Sigmoid colon (tissue), 7 donors: Measurements from ENCODE around the gene PROSER2. TPM values are rescaled to one million over a fixed set of nuclear protein-coding genes. Genes with fewer than 3 reads are reported as not detected.

ENCODE experiments used
- DNase-seq: peaks from one replicate; pipeline ENCODE4 v3.0.0-alpha.2; 2019
- H3K27ac ChIP-seq, 4 donors: fragments of 200-600 bp; sonication (generic); one replicate each; pipeline ENCODE4 v1.5.1; 2016 to 2019; ENCODE audit warnings: mild to moderate bottlenecking in 1 of 4
- H3K27me3 ChIP-seq, 3 donors: fragments of 200-600 bp; sonication (generic); one replicate each; pipeline ENCODE4 v1.5.1; 2019; ENCODE audit warnings: mild to moderate bottlenecking in 1 of 3
- H3K36me3 ChIP-seq, 4 donors: fragments of 200-600 bp; sonication (generic); one replicate each; pipeline ENCODE4 v1.5.1; 2016 to 2019
- H3K4me1 ChIP-seq, 4 donors: fragments of 200-600 bp; sonication (generic); one replicate each; pipeline ENCODE4 v1.5.1; 2017 to 2019
- H3K4me3 ChIP-seq, 4 donors: fragments of 200-600 bp; sonication (generic); one replicate each; pipeline ENCODE4 v1.5.1; 2017 to 2019; ENCODE audit warnings: mild to moderate bottlenecking in 2 of 4, moderate library complexity in 1 of 4
- H3K9me3 ChIP-seq, 4 donors: fragments of 200-600 bp in 3 of 4; sonication (generic) in 3 of 4; one replicate each; pipeline versions ENCODE4 v1.5.1 to v1.6.1; 2013 to 2019
- CTCF ChIP-seq, 4 experiments: fragments of 450-650 bp in 3 of 4; fragments of 200-600 bp in 1 of 4; IDR thresholded peaks; one replicate each; pipeline ENCODE4 v1.5.1; 2016 to 2019; ENCODE audit warnings: antibody characterized with exemption in 4 of 4, mild to moderate bottlenecking in 3 of 4, moderate library complexity in 2 of 4
- EP300 ChIP-seq, 4 donors: sonication (generic); formaldehyde crosslinking; IDR thresholded peaks; one replicate each; pipeline ENCODE4 v1.6.1; 2017; ENCODE audit warnings: antibody characterized with exemption in 4 of 4
- POLR2A ChIP-seq, 2 donors: fragments of 450-650 bp; IDR thresholded peaks; one replicate each; pipeline ENCODE4 v1.6.1; 2016; ENCODE audit warnings: antibody characterized with exemption in 2 of 2, mild to moderate bottlenecking in 2 of 2, moderate library complexity in 2 of 2
- POLR2AphosphoS5 ChIP-seq, 4 donors: sonication (generic); formaldehyde crosslinking; IDR thresholded peaks; one replicate each; pipeline ENCODE4 v1.6.1; 2017; ENCODE audit warnings: antibody characterized with exemption in 4 of 4
- WGBS, 2 donors: extraction: QIAGEN DNeasy Blood & Tissue Kit; methylation state at CpG; one replicate each; pipeline ENCODE4 v1.1.7; 2013; 5-methylcytosine and 5-hydroxymethylcytosine counted together
- intact Hi-C: fragments of 100-400 bp; cut with DNase I; formaldehyde crosslinking; loops from one replicate; pipeline ENCODE4 v1.15.1; 2023
- polyA plus RNA-seq, 3 donors: library from polyadenylated mRNA; stranded (reverse); fragments of 200-250 nt; gene quantifications; one replicate each; pipeline ENCODE4 v1.2.3, GENCODE V29; 2013
- total RNA-seq, 4 donors: library from RNA; depleted of rRNA; stranded (reverse); fragments of >200 nt; gene quantifications; one replicate each; pipeline ENCODE4 v1.1.0, GENCODE V29; 2016
- donor health status: healthy with polysubstance abuse.
- donor health status: Bipolar disorder and iron deficiency.
- donor health status: healthy.

PROSER2 gene
- total and polyA plus RNA-seq, 7 donors, result 0.60 to 2.8 (median 1.8) TPM

- TF ChIP-seq POLR2AphosphoS5 (IDR thresholded peaks at IDR 0.05), result no peak
- no peak for TF ChIP-seq EP300 (IDR thresholded peaks at IDR 0.05)
- TF ChIP-seq POLR2A (IDR thresholded peaks at IDR 0.05), result no peak
- TF ChIP-seq CTCF (IDR thresholded peaks at IDR 0.05), result no peak
- peak; percentile 47 for DNase-seq
- Histone ChIP-seq H3K27me3 (no peaks in the 10 kb centered on the region), H3K36me3 (no peaks in the 10 kb centered on the region), H3K4me1 (no peaks in the 10 kb centered on the region), H3K4me3 (no peak overlapping the region), H3K9me3 (no peaks in the 10 kb centered on the region), H3K27ac (no peak overlapping the region)
- 92% methylated on average over 17 of the region's 17 CpGs for WGBS, 2 donors
- intact Hi-C loops, result no loop called here
Measured at GRCh38 chr10:11856089-11856488, 32.9 kb downstream of the PROSER2 start.

- Histone ChIP-seq H3K4me3 (no peak overlapping the region), H3K9me3 (no peaks in the 10 kb centered on the region), H3K4me1 (no peaks in the 10 kb centered on the region), H3K27ac (no peak overlapping the region), H3K36me3 (no peaks in the 10 kb centered on the region), H3K27me3 (no peaks in the 10 kb centered on the region)
- intact Hi-C loops, result no loop called here
- 57 to 85% methylated on average over 8 of the region's 8 CpGs for WGBS, 2 donors
- peak; percentile 34 for DNase-seq
- no peak for TF ChIP-seq EP300 (IDR thresholded peaks at IDR 0.05)
- no peak for TF ChIP-seq CTCF (IDR thresholded peaks at IDR 0.05)
- TF ChIP-seq POLR2AphosphoS5 (IDR thresholded peaks at IDR 0.05), result no peak
- TF ChIP-seq POLR2A (IDR thresholded peaks at IDR 0.05), result no peak
Measured at GRCh38 chr10:11856678-11857077, 33.5 kb downstream of the PROSER2 start.

- peak; percentile 6 for DNase-seq
- H3K27me3 ChIP-seq, result no peaks in the 10 kb centered on the region
- 91 to 92% methylated on average over 6 of the region's 6 CpGs for WGBS, 2 donors
- H3K27ac ChIP-seq, result no peak overlapping the region
- no peaks in the 10 kb centered on the region for H3K4me1 ChIP-seq
- intact Hi-C loops, result no loop called here
- H3K4me3 ChIP-seq, result no peak overlapping the region
- no peak for TF ChIP-seq CTCF (IDR thresholded peaks at IDR 0.05)
- TF ChIP-seq POLR2AphosphoS5 (IDR thresholded peaks at IDR 0.05), result no peak
- TF ChIP-seq EP300 (IDR thresholded peaks at IDR 0.05), result no peak
- TF ChIP-seq POLR2A (IDR thresholded peaks at IDR 0.05), result no peak
- no peaks in the 10 kb centered on the region for H3K36me3 ChIP-seq
- H3K9me3 ChIP-seq, result no peaks in the 10 kb centered on the region
Measured at GRCh38 chr10:11858093-11858492, 34.9 kb downstream of the PROSER2 start.

- WGBS, 2 donors, result 95 to 97% methylated on average over 11 of the region's 11 CpGs
- intact Hi-C loops, result no loop called here
- no peak for TF ChIP-seq EP300 (IDR thresholded peaks at IDR 0.05)
- TF ChIP-seq CTCF (IDR thresholded peaks at IDR 0.05), result no peak
- no peak for TF ChIP-seq POLR2AphosphoS5 (IDR thresholded peaks at IDR 0.05)
- no peak for TF ChIP-seq POLR2A (IDR thresholded peaks at IDR 0.05)
- Histone ChIP-seq H3K9me3 (no peaks in the 10 kb centered on the region), H3K36me3 (no peaks in the 10 kb centered on the region), H3K4me3 (no peak overlapping the region), H3K27me3 (no peaks in the 10 kb centered on the region), H3K4me1 (no peaks in the 10 kb centered on the region), H3K27ac (no peak overlapping the region)
- DNase-seq, result no peak
Measured at GRCh38 chr10:11861341-11861740, 38.2 kb downstream of the PROSER2 start.

- intact Hi-C loops, result no loop called here
- Histone ChIP-seq H3K4me1 (no peaks in the 10 kb centered on the region), H3K27me3 (no peaks in the 10 kb centered on the region), H3K36me3 (no peaks in the 10 kb centered on the region), H3K9me3 (no peaks in the 10 kb centered on the region), H3K27ac (no peak overlapping the region), H3K4me3 (no peak overlapping the region)
- WGBS, 2 donors, result 93% methylated on average over 11 of the region's 11 CpGs
- no peak for TF ChIP-seq POLR2A (IDR thresholded peaks at IDR 0.05)
- TF ChIP-seq POLR2AphosphoS5 (IDR thresholded peaks at IDR 0.05), result no peak
- no peak for TF ChIP-seq EP300 (IDR thresholded peaks at IDR 0.05)
- no peak for TF ChIP-seq CTCF (IDR thresholded peaks at IDR 0.05)
- DNase-seq, result no peak
Measured at GRCh38 chr10:11861811-11862428, 38.8 kb downstream of the PROSER2 start.
